ENCODE measurements around the gene PIGW. TPM values are rescaled to one million over a fixed set of nuclear protein-coding genes. Genes with fewer than 3 reads are reported as not detected.
"Not testable (repeated sequence)": the region's sequence is repeated elsewhere in the genome, so short reads cannot be mapped to it uniquely, and the experiment has no call there.

PIGW gene
- polyA plus RNA-seq, 1 experiment: 4.5 TPM

DNA sequence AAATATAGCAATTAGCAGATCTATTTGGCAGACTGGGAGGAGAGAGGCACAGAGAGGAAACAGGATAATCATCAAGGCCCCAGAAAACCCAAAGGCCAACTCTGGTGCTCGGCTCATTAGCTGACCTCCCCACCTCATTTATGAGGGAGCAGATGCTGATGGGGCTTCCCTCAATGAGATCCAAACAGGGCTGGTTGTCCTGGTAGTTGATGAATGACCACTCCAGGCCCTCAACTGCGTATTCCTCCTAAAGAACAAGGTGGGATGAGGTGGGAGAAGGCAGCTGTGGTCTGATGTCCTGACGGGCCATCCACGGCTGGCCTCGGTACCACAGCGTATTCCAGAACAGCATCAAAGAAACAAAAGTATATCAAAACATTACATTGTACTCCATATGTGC lies 27.5 kb upstream of the PIGW start:
- H3K27ac ChIP-seq (ENCODE audit: low read depth, low read length): no peak overlapping the region
- TF ChIP-seq, protein P1, sequence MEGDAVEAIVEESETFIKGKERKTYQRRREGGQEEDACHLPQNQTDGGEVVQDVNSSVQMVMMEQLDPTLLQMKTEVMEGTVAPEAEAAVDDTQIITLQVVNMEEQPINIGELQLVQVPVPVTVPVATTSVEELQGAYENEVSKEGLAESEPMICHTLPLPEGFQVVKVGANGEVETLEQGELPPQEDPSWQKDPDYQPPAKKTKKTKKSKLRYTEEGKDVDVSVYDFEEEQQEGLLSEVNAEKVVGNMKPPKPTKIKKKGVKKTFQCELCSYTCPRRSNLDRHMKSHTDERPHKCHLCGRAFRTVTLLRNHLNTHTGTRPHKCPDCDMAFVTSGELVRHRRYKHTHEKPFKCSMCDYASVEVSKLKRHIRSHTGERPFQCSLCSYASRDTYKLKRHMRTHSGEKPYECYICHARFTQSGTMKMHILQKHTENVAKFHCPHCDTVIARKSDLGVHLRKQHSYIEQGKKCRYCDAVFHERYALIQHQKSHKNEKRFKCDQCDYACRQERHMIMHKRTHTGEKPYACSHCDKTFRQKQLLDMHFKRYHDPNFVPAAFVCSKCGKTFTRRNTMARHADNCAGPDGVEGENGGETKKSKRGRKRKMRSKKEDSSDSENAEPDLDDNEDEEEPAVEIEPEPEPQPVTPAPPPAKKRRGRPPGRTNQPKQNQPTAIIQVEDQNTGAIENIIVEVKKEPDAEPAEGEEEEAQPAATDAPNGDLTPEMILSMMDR (IDR thresholded peaks at IDR 0.05; ENCODE audit: low read depth, low read length): no peak
- H3K9me3 ChIP-seq (ENCODE audit: control insufficient read depth, insufficient read depth, low read length): no peaks in the 10 kb centered on the region
- CTCF ChIA-PET: no interaction called here
- no peak for DNase-seq (ENCODE audit: low read depth, low spot score)
- POLR2A ChIA-PET: no interaction called here
- no peaks in the 10 kb centered on the region for H3K27me3 ChIP-seq (ENCODE audit: control insufficient read depth, insufficient read depth, low read length)
- no peak overlapping the region for H3K4me3 ChIP-seq (ENCODE audit: low read depth, low read length)

DNA sequence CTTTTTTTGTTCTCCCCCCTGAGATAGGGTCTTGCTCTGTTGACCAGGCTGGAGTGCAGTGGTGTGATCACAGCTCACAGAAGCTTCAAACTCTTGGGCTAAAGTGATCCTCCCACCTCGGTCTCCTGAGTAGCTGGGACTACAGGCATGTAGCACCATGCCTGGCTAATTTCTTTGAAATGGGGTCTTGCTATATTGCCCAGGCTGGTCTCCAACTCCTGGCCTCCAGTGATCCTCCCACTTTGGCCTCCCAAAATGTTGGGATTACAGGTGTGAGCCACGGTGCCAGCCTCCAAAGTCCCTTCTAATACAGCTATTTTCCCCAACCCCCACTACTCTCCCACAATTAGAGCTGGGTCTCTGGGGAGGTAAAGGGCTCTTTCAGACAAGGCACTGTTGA lies 26.3 kb upstream of the PIGW start:
- H3K9me3 ChIP-seq (ENCODE audit: control insufficient read depth, insufficient read depth, low read length); POLR2A ChIA-PET; H3K27ac ChIP-seq (ENCODE audit: low read depth, low read length); CTCF ChIA-PET; H3K27me3 ChIP-seq (ENCODE audit: control insufficient read depth, insufficient read depth, low read length); H3K4me3 ChIP-seq (ENCODE audit: low read depth, low read length); DNase-seq (ENCODE audit: low read depth, low spot score): not testable (repeated sequence)

DNA sequence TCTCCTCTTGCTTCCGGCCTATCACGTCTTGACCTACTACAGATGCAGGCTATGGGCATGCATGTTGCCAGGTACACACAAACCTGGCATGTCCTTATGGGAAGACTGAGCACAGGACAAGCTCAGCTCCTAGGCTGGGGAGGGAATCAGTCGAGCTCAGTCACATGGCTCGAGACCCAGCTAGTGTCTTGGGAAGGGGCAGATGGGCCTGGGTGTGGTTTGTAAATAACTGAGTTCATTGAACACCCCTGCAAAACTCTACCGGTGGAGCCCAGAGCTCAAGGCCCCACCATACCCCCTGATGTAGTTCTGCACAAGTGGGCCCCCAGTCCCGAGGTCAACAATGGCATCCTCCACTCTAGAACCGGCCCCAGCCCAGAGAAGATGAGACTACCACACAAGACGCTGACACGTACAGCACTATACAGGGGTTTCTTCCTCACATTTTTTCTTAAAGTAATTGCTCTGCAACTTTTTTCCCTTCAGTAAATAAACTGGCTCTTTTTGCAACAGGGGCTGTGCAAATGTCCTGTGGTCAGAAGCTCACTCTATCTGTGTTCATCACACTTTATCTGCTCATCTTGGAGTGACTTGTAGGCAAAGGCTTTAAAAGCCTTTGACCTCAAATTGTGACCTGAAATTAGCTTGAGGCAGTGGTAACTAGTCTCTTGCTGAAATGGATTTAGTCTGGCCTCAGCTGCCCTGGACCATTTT lies 25.4 kb upstream of the PIGW start:
- Histone ChIP-seq H3K27me3 (ENCODE audit: control insufficient read depth, insufficient read depth, low read length) (no peaks in the 10 kb centered on the region), H3K4me3 (ENCODE audit: low read depth, low read length) (no peak overlapping the region), H3K27ac (ENCODE audit: low read depth, low read length) (no peak overlapping the region), H3K9me3 (ENCODE audit: control insufficient read depth, insufficient read depth, low read length) (no peaks in the 10 kb centered on the region)
- DNase-seq (ENCODE audit: low read depth, low spot score): no peak
- POLR2A ChIA-PET: no interaction called here
- CTCF ChIA-PET: no interaction called here
- TF ChIP-seq, protein P1 (IDR thresholded peaks at IDR 0.05; ENCODE audit: low read depth, low read length): no peak

DNA sequence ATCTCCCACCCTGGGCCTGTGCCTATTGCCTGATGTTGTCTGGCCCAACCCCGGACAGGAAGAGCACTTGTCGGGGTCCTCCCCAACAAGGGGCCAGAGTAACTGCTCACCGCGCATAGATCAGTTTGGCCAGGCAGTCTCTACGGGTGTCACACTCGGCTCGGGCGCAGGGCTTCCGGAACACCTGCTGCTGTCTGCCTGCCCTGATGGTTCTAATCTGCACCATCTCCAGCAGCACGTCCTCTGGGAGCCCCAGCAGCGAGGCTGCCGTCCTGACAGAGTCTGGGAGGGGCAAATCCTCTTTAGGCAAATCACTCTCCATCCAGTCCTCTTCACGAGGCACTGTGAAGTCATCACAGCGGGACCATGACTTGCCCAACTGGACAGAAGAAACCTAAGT lies 24.2 kb upstream of the PIGW start:
- Histone ChIP-seq H3K9me3 (ENCODE audit: control insufficient read depth, insufficient read depth, low read length) (no peaks in the 10 kb centered on the region), H3K4me3 (ENCODE audit: low read depth, low read length) (no peak overlapping the region), H3K27me3 (ENCODE audit: control insufficient read depth, insufficient read depth, low read length) (no peaks in the 10 kb centered on the region), H3K27ac (ENCODE audit: low read depth, low read length) (no peak overlapping the region)
- POLR2A ChIA-PET: no interaction called here
- DNase-seq (ENCODE audit: low read depth, low spot score): no peak
- TF ChIP-seq, protein P1 (IDR thresholded peaks at IDR 0.05; ENCODE audit: low read depth, low read length): no peak
- CTCF ChIA-PET: no interaction called here

DNA sequence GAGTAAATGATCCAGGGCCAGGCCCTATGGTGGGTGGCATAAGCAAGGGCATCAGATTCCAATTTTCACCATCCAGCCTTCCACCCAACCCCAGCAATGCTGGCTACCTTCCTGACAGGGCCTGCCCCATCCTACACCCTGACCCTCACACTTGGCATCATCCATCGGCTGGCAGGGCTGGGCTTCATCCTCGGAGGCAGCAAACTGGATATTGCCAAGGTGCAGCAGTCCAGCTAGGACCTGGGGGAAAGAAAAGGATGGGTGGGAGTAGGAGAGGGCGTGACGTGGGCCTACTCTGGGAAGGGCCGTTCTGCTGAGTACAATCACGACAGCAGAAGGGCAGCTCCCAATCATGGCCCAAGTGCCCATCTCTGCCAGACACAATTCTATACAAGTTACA lies 23.6 kb upstream of the PIGW start:
- POLR2A ChIA-PET: no interaction called here
- H3K27me3 ChIP-seq (ENCODE audit: control insufficient read depth, insufficient read depth, low read length): no peaks in the 10 kb centered on the region
- H3K9me3 ChIP-seq (ENCODE audit: control insufficient read depth, insufficient read depth, low read length): no peaks in the 10 kb centered on the region
- DNase-seq (ENCODE audit: low read depth, low spot score): no peak
- CTCF ChIA-PET: no interaction called here
- TF ChIP-seq, protein P1 (IDR thresholded peaks at IDR 0.05; ENCODE audit: low read depth, low read length): no peak
- H3K27ac ChIP-seq (ENCODE audit: low read depth, low read length): no peak overlapping the region
- H3K4me3 ChIP-seq (ENCODE audit: low read depth, low read length): no peak overlapping the region

All from AG04450 (cell line).